Caco-2 (cell line): ENCODE measurements around the gene MDH1. TPM values are rescaled to one million over a fixed set of nuclear protein-coding genes. Genes with fewer than 3 reads are reported as not detected.
"Not testable (repeated sequence)": the region's sequence is repeated elsewhere in the genome, so short reads cannot be mapped to it uniquely, and the experiment has no call there.

ENCODE experiments used
- BruUV-seq: library from RNA; stranded (reverse); fragments of 400-500 nt; replicated peaks from 2 replicates; lab custom pipeline; 2021; lab: Mats Ljungman, UMichigan
- CTCF ChIA-PET: fragments of 300-600 bp; sonication (Branson Sonifier 250); formaldehyde crosslinking; loops from one replicate; lab custom pipeline; 2022; ENCODE audit warnings: antibody characterized with exemption; lab: Charles Lee
- POLR2A ChIA-PET: fragments of 300-600 bp; sonication (Branson Sonifier 250); formaldehyde crosslinking; loops from one replicate; lab custom pipeline; 2022; ENCODE audit warnings: antibody characterized with exemption; lab: Charles Lee
- DNase-seq, 2 experiments: peaks; one replicate each; pipeline versions ENCODE4 v3.0.0 to v3.0.0-alpha.2; 2020 to 2022
- H3K27me3 ChIP-seq: replicated peaks from 2 replicates; pipeline ENCODE4 v1.6.0; 2011; ENCODE audit warnings: low read length; ENCODE audit not compliant: control insufficient read depth, insufficient read depth
- H3K36me3 ChIP-seq: 2 replicates; pipeline ENCODE4 v1.5.1; 2011; ENCODE audit warnings: low read length; ENCODE audit not compliant: control insufficient read depth, insufficient read depth
- H3K4me1 ChIP-seq: fragments of 250-450 bp; sonication (Bioruptor Pico); 2 replicates; pipeline ENCODE4 v1.5.1; 2020; ENCODE audit warnings: mild to moderate bottlenecking
- H3K4me3 ChIP-seq: 2 replicates; pipeline ENCODE4 v1.5.1; 2011; ENCODE audit warnings: low read depth, mild to moderate bottlenecking, control low read depth, low read length
- H3K9me3 ChIP-seq: fragments of 250-450 bp; sonication (Bioruptor Pico); 2 replicates; pipeline ENCODE4 v1.5.1; 2020; ENCODE audit warnings: mild to moderate bottlenecking, moderate library complexity
- H3K27ac Mint-ChIP-seq: one replicate; pipeline ENCODE4 v1.8.0; 2022; ENCODE audit warnings: mixed read lengths; ENCODE audit not compliant: unreplicated experiment
- H3K27me3 Mint-ChIP-seq: one replicate; pipeline ENCODE4 v1.8.0; 2022; ENCODE audit warnings: mixed read lengths; ENCODE audit not compliant: insufficient read depth, unreplicated experiment
- H3K36me3 Mint-ChIP-seq: one replicate; pipeline ENCODE4 v1.8.0; 2022; ENCODE audit warnings: mild to moderate bottlenecking, mixed read lengths; ENCODE audit not compliant: insufficient read depth, unreplicated experiment
- H3K4me1 Mint-ChIP-seq: one replicate; pipeline ENCODE4 v1.8.0; 2022; ENCODE audit warnings: low read depth, mixed read lengths; ENCODE audit not compliant: unreplicated experiment
- H3K4me3 Mint-ChIP-seq: one replicate; pipeline ENCODE4 v1.8.0; 2022; ENCODE audit warnings: mild to moderate bottlenecking, moderate library complexity, mixed read lengths; ENCODE audit not compliant: unreplicated experiment
- H3K9me3 Mint-ChIP-seq: one replicate; pipeline ENCODE4 v1.8.0; 2022; ENCODE audit warnings: mixed read lengths; ENCODE audit not compliant: unreplicated experiment
- intact Hi-C: fragments of 100-400 bp; cut with micrococcal nuclease; formaldehyde crosslinking; loops from one replicate; pipeline ENCODE4 v1.10.0; 2022; ENCODE audit not compliant: unreplicated experiment
- total RNA-seq: library from RNA; stranded (reverse); gene quantifications from 2 replicates; pipeline ENCODE4 v1.2.3, GENCODE V29; 2022
- TF ChIP-seq, protein P1 (sequence below), 2 experiments: fragments of 200-600 bp in 1 of 2; IDR thresholded peaks; 1 replicate in 1 of 2; 2 replicates in 1 of 2; pipeline versions ENCODE4 v1.5.1 to v1.8.0; 2011 to 2022; ENCODE audit warnings: antibody characterized with exemption in 1 of 2, control low read depth in 1 of 2, inconsistent platforms in 1 of 2, low read depth in 1 of 2, low read length in 1 of 2, mild to moderate bottlenecking in 1 of 2, moderate library complexity in 1 of 2; ENCODE audit not compliant: insufficient read depth in 1 of 2, severe bottlenecking in 1 of 2, unreplicated experiment in 1 of 2

MDH1 gene
- total RNA-seq, 1 experiment from 2014 or later, result 159 TPM

DNA sequence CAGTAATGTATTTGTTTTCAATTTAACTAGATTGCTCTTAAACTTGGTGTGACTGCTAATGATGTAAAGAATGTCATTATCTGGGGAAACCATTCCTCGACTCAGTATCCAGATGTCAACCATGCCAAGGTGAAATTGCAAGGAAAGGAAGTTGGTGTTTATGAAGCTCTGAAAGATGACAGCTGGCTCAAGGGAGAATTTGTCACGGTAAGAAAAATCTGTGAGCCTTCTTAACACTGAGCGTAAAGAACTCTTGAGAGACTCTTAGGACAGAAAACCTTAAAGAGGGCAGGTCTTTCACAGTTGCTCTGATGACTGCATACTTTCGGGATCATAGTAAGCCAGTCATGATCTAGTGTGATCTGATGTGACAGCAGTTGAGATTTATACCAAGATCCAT lies 15.9 kb downstream of the MDH1 start:
- Mint-ChIP-seq H3K9me3 (no peaks in the 10 kb centered on the region), H3K4me1 (peaks cover 6% of the 10 kb centered on the region), H3K27me3 (no peaks in the 10 kb centered on the region), H3K4me3 (no peak overlapping the region), H3K27ac (no peak overlapping the region), H3K36me3 (peaks cover 60% of the 10 kb centered on the region)
- CTCF ChIA-PET, result no interaction called here
- H3K36me3 ChIP-seq, result peaks cover 1% of the 10 kb centered on the region; the same call in 1 of the 2 replicates
- H3K4me3 ChIP-seq, result no peak overlapping the region
- no peak for DNase-seq
- H3K27me3 ChIP-seq, result no peaks in the 10 kb centered on the region
- TF ChIP-seq, protein P1, sequence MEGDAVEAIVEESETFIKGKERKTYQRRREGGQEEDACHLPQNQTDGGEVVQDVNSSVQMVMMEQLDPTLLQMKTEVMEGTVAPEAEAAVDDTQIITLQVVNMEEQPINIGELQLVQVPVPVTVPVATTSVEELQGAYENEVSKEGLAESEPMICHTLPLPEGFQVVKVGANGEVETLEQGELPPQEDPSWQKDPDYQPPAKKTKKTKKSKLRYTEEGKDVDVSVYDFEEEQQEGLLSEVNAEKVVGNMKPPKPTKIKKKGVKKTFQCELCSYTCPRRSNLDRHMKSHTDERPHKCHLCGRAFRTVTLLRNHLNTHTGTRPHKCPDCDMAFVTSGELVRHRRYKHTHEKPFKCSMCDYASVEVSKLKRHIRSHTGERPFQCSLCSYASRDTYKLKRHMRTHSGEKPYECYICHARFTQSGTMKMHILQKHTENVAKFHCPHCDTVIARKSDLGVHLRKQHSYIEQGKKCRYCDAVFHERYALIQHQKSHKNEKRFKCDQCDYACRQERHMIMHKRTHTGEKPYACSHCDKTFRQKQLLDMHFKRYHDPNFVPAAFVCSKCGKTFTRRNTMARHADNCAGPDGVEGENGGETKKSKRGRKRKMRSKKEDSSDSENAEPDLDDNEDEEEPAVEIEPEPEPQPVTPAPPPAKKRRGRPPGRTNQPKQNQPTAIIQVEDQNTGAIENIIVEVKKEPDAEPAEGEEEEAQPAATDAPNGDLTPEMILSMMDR (IDR thresholded peaks at IDR 0.05; ENCODE audit: insufficient read depth in 1 of 2, low read depth in 1 of 2, low read length in 1 of 2, severe bottlenecking in 1 of 2, unreplicated experiment in 1 of 2), result no peak
- POLR2A ChIA-PET, result no interaction called here
- BruUV-seq, result no TSS peak
- intact Hi-C loops, result no loop called here
- peaks cover 22% of the 10 kb centered on the region for H3K4me1 ChIP-seq
- no peaks in the 10 kb centered on the region for H3K9me3 ChIP-seq

DNA sequence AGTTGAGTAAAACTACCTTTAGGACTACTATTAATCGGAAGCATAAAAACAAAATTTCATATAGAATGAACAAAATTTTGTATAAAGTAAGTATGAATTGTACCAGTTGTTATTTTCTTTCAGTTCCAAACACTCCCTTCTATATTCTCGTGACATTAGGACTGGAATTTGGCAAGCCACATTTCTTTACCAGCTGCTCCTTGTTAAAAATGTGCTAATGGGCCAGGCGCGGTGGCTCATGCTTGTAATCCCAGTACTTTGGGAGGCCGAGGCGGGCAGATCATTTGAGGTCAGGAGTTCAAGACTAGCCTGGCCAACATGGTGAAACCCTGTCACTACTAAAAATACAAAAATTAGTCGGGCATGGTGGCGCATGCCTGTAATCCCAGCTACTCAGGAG lies 20.1 kb downstream of the MDH1 start:
- BruUV-seq, H3K36me3 ChIP-seq, H3K4me3 ChIP-seq, intact Hi-C loops, H3K4me3 Mint-ChIP-seq, CTCF ChIA-PET, H3K27ac Mint-ChIP-seq, H3K27me3 ChIP-seq, H3K9me3 ChIP-seq, H3K27me3 Mint-ChIP-seq, H3K9me3 Mint-ChIP-seq, DNase-seq, POLR2A ChIA-PET: not testable (repeated sequence)
- peaks cover 10% of the 10 kb centered on the region for H3K4me1 ChIP-seq
- peaks cover 22% of the 10 kb centered on the region for H3K4me1 Mint-ChIP-seq
- H3K36me3 Mint-ChIP-seq, result peaks cover 33% of the 10 kb centered on the region

DNA sequence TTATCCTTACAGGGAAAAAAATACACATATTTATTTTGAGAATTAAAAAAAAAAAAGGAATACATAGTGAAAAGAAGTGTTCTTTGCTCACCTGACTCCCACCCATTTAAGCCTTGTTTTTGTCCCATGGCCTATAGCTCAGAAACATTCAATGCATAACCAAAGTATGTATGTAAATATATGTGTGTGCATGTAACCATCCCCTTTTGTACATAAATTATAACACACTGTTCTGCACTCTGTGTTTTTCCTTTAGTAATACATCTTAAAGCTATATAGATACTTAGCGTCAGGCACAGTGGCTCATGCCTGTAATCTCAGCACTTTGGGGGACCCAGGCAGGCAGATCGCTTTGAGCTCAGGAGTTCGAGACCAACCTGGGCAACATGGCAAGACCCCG lies 21.8 kb downstream of the MDH1 start:
- ChIA-PET CTCF (interaction anchor here (0.6 kb wide), 1 partner anchor 728 kb away, joined by 3 read pairs; no protein-coding TSS in a partner anchor), POLR2A (interaction anchor here (0.9 kb wide), 1 partner anchor 22 kb away, joined by 4 read pairs; the partner anchor contains the start of genes MDH1 and WDPCP)
- Histone ChIP-seq H3K4me1 (peaks cover 17% of the 10 kb centered on the region), H3K9me3 (no peaks in the 10 kb centered on the region), H3K36me3 (no peaks in the 10 kb centered on the region), H3K4me3 (no peak overlapping the region), H3K27me3 (no peaks in the 10 kb centered on the region)
- TF ChIP-seq, protein P1 (IDR thresholded peaks at IDR 0.05; ENCODE audit: insufficient read depth in 1 of 2, low read depth in 1 of 2, low read length in 1 of 2, severe bottlenecking in 1 of 2, unreplicated experiment in 1 of 2), result no peak
- intact Hi-C loops, result loop anchor here (5.0 kb wide), 2 partner anchors 127 to 232 kb away; partner anchors contain the start of gene UGP2
- Mint-ChIP-seq H3K27me3 (no peaks in the 10 kb centered on the region), H3K36me3 (peaks cover 33% of the 10 kb centered on the region), H3K4me3 (no peak overlapping the region), H3K4me1 (peaks cover 36% of the 10 kb centered on the region), H3K27ac (no peak overlapping the region), H3K9me3 (peaks cover 10% of the 10 kb centered on the region)
- no TSS peak for BruUV-seq
- no peak for DNase-seq
